H1 (cell line): ENCODE measurements around the gene PEAK1. TPM values are rescaled to one million over a fixed set of nuclear protein-coding genes. Genes with fewer than 3 reads are reported as not detected.

Experiments used
- CTCF ChIA-PET: fragments of 300-600 bp; sonication (Branson Sonifier 250); formaldehyde crosslinking; loops from one replicate; lab custom pipeline; 2021; ENCODE audit not compliant: partially characterized antibody; lab: Charles Lee
- POLR2A ChIA-PET: fragments of 300-600 bp; sonication (Branson Sonifier 250); formaldehyde crosslinking; loops from one replicate; lab custom pipeline; 2021; ENCODE audit warnings: inconsistent platforms; ENCODE audit not compliant: partially characterized antibody; lab: Charles Lee
- DNase-seq, 2 experiments: peaks; one replicate each; pipeline versions ENCODE4 v3.0.0 to v3.0.0-alpha.2; 2010 to 2022; ENCODE audit warnings: low spot score in 2 of 2, low read depth in 1 of 2, mixed read lengths in 1 of 2
- FAIRE-seq: peaks from 2 replicates; lab custom pipeline; 2011; peaks lifted over from hg19 to GRCh38; lab: Jason Lieb, UNC
- H2AFZ ChIP-seq: 2 replicates; pipeline ENCODE4 v1.8.1; 2012; ENCODE audit warnings: low read length, inconsistent platforms
- H2AK5ac ChIP-seq: 2 replicates; pipeline ENCODE4 v1.6.1; 2013; ENCODE audit warnings: low read depth, low read length
- H2BK120ac ChIP-seq: replicated peaks from 2 replicates; pipeline ENCODE3; 2013; ENCODE audit warnings: low read depth, low read length, inconsistent platforms
- H2BK12ac ChIP-seq: 2 replicates; pipeline ENCODE4 v1.6.1; 2013; ENCODE audit warnings: low read depth, low read length
- H2BK15ac ChIP-seq: 2 replicates; pipeline ENCODE4 v1.6.1; 2013; ENCODE audit warnings: low read length
- H2BK20ac ChIP-seq: 2 replicates; pipeline ENCODE4 v1.6.1; 2013; ENCODE audit warnings: low read length
- H2BK5ac ChIP-seq: 2 replicates; pipeline ENCODE4 v1.6.1; 2013; ENCODE audit warnings: low read depth, low read length
- H3K14ac ChIP-seq: 2 replicates; pipeline ENCODE4 v1.6.1; 2013; ENCODE audit warnings: inconsistent platforms; ENCODE audit not compliant: insufficient read length
- H3K18ac ChIP-seq: 2 replicates; pipeline ENCODE4 v1.6.1; 2013; ENCODE audit warnings: low read length; ENCODE audit errors: extremely low read depth
- H3K23ac ChIP-seq: 2 replicates; pipeline ENCODE4 v1.6.1; 2013; ENCODE audit warnings: inconsistent platforms; ENCODE audit not compliant: insufficient read length
- H3K23me2 ChIP-seq: 2 replicates; pipeline ENCODE4 v1.6.1; 2013; ENCODE audit warnings: low read depth, low read length
- H3K27ac ChIP-seq: 2 replicates; pipeline ENCODE4 v1.6.1; 2011; ENCODE audit warnings: low read depth, low read length, inconsistent platforms
- H3K27me3 ChIP-seq, 4 experiments: replicated peaks in 1 of 4; 1 replicate in 1 of 4; 2 replicates in 3 of 4; pipeline versions ENCODE4 v1.6.1 to v1.8.1; 2011 to 2013; ENCODE audit warnings: low read length in 3 of 4, mild to moderate bottlenecking in 3 of 4, inconsistent platforms in 2 of 4, mixed read lengths in 2 of 4, moderate library complexity in 1 of 4; ENCODE audit not compliant: control insufficient read depth in 3 of 4, insufficient read depth in 3 of 4; ENCODE audit errors: extremely low read depth in 1 of 4
- H3K36me3 ChIP-seq, 4 experiments: 2 replicates each; pipeline versions ENCODE4 v1.6.1 to v1.8.1; 2011 to 2013; ENCODE audit warnings: mild to moderate bottlenecking in 4 of 4, low read length in 3 of 4, moderate library complexity in 2 of 4, control low read depth in 1 of 4, inconsistent platforms in 1 of 4; ENCODE audit not compliant: insufficient read depth in 4 of 4, control insufficient read depth in 2 of 4
- H3K4ac ChIP-seq: replicated peaks from 2 replicates; pipeline ENCODE3; 2013; ENCODE audit warnings: low read length, low read depth, mixed read lengths, inconsistent platforms; ENCODE audit not compliant: insufficient read length
- H3K4me1 ChIP-seq, 4 experiments: replicated peaks in 1 of 4; 1 replicate in 1 of 4; 2 replicates in 3 of 4; pipeline versions ENCODE4 v1.6.1 to v1.8.1; 2011 to 2013; ENCODE audit warnings: low read length in 3 of 4, inconsistent platforms in 2 of 4, mixed read lengths in 1 of 4; ENCODE audit not compliant: insufficient read depth in 4 of 4, control insufficient read depth in 3 of 4
- H3K4me2 ChIP-seq, 2 experiments: 2 replicates each; pipeline versions ENCODE4 v1.6.1 to v1.8.1; 2011 to 2013; ENCODE audit warnings: low read depth in 2 of 2, low read length in 2 of 2, control low read depth in 1 of 2, inconsistent platforms in 1 of 2, mild to moderate bottlenecking in 1 of 2; ENCODE audit not compliant: insufficient read depth in 1 of 2
- H3K4me3 ChIP-seq, 4 experiments: fragments of 200-600, 300-600 bp in 1 of 4; sonication (generic), shearing (Covaris generic), sonication (Bioruptor Twin) in 1 of 4; 2 replicates each; pipeline versions ENCODE4 v1.5.1 to v1.8.1; 2011 to 2016; ENCODE audit warnings: low read length in 4 of 4, low read depth in 3 of 4, control low read depth in 2 of 4, inconsistent platforms in 2 of 4, mild to moderate bottlenecking in 2 of 4, mixed read lengths in 1 of 4, moderate library complexity in 1 of 4; ENCODE audit not compliant: insufficient read depth in 2 of 4; ENCODE audit errors: extremely low read depth in 1 of 4
- H3K56ac ChIP-seq: replicated peaks from 2 replicates; pipeline ENCODE3; 2013; ENCODE audit warnings: low read depth, mild to moderate bottlenecking, mixed read lengths, low read length, inconsistent platforms; ENCODE audit not compliant: insufficient read length
- H3K79me1 ChIP-seq: 2 replicates; pipeline ENCODE4 v1.6.1; 2013; ENCODE audit warnings: low read depth, low read length, control low read depth
- H3K79me2 ChIP-seq, 2 experiments: 2 replicates each; pipeline versions ENCODE4 v1.6.1 to v1.8.1; 2012 to 2013; ENCODE audit warnings: low read length in 2 of 2, mild to moderate bottlenecking in 2 of 2, inconsistent platforms in 1 of 2; ENCODE audit not compliant: insufficient read depth in 2 of 2, control insufficient read depth in 1 of 2
- H3K9ac ChIP-seq, 4 experiments: replicated peaks in 1 of 4; 1 replicate in 1 of 4; 2 replicates in 3 of 4; pipeline versions ENCODE4 v1.6.1 to v1.8.1; 2011 to 2013; ENCODE audit warnings: low read depth in 3 of 4, low read length in 3 of 4, control low read depth in 2 of 4, mild to moderate bottlenecking in 2 of 4, moderate library complexity in 2 of 4, inconsistent platforms in 1 of 4; ENCODE audit errors: extremely low read depth in 1 of 4
- H3K9me3 ChIP-seq, 2 experiments: 2 replicates each; pipeline versions ENCODE4 v1.6.1 to v1.8.1; 2012 to 2013; ENCODE audit warnings: mild to moderate bottlenecking in 2 of 2, moderate library complexity in 2 of 2, control low read depth in 1 of 2, inconsistent platforms in 1 of 2, low read depth in 1 of 2, low read length in 1 of 2, mixed read lengths in 1 of 2; ENCODE audit not compliant: insufficient read depth in 2 of 2
- H4K20me1 ChIP-seq, 2 experiments: replicated peaks in 1 of 2; 2 replicates each; pipeline versions ENCODE3 to v1.8.1; 2011 to 2013; ENCODE audit warnings: inconsistent platforms in 2 of 2, low read length in 2 of 2, mild to moderate bottlenecking in 1 of 2; ENCODE audit not compliant: insufficient read depth in 2 of 2, control insufficient read depth in 1 of 2
- H4K5ac ChIP-seq: 2 replicates; pipeline ENCODE4 v1.6.1; 2013; ENCODE audit warnings: low read length, low read depth, mixed read lengths, inconsistent platforms; ENCODE audit not compliant: insufficient read length
- H4K8ac ChIP-seq: 2 replicates; pipeline ENCODE4 v1.8.0; 2013; ENCODE audit warnings: mild to moderate bottlenecking, moderate library complexity, low read length, inconsistent platforms; ENCODE audit not compliant: insufficient read depth; ENCODE audit errors: extremely low read depth
- H4K91ac ChIP-seq: replicated peaks from 2 replicates; pipeline ENCODE3; 2013; ENCODE audit warnings: low read length, mixed read lengths, inconsistent platforms; ENCODE audit not compliant: insufficient read length
- BCL11A ChIP-seq, 2 experiments: IDR thresholded peaks; one replicate each; pipeline ENCODE4 v1.6.1; 2011; ENCODE audit warnings: low read depth in 2 of 2, low read length in 2 of 2, mild to moderate bottlenecking in 2 of 2
- CEBPB ChIP-seq: IDR thresholded peaks from 2 replicates; pipeline ENCODE4 v1.6.1; 2012; ENCODE audit warnings: low read depth, low read length
- CHD2 ChIP-seq: IDR thresholded peaks from 2 replicates; pipeline ENCODE4 v1.6.1; 2012; ENCODE audit warnings: low read length, improper control_type of control experiment
- EP300 ChIP-seq, 2 experiments: IDR thresholded peaks; 1 replicate in 1 of 2; 2 replicates in 1 of 2; pipeline ENCODE4 v1.6.1; 2011 to 2012; ENCODE audit warnings: low read depth in 2 of 2, low read length in 2 of 2, mild to moderate bottlenecking in 2 of 2, borderline replicate concordance in 1 of 2, inconsistent platforms in 1 of 2, moderate library complexity in 1 of 2
- MAFK ChIP-seq: IDR thresholded peaks from 2 replicates; pipeline ENCODE4 v1.6.1; 2012; ENCODE audit warnings: low read depth, mild to moderate bottlenecking, improper control_type of control experiment, low read length
- MAX ChIP-seq: IDR thresholded peaks from 2 replicates; pipeline ENCODE4 v1.6.1; 2012; ENCODE audit warnings: inconsistent platforms
- POLR2A ChIP-seq, 2 experiments: IDR thresholded peaks; 1 replicate in 1 of 2; 2 replicates in 1 of 2; pipeline ENCODE4 v1.6.1; 2011; ENCODE audit warnings: low read depth in 2 of 2, low read length in 2 of 2, mild to moderate bottlenecking in 2 of 2; ENCODE audit errors: control extremely low read depth in 1 of 2
- RFX5 ChIP-seq: IDR thresholded peaks from 2 replicates; pipeline ENCODE4 v1.6.1; 2011; ENCODE audit warnings: low read depth, low read length, improper control_type of control experiment, borderline replicate concordance
- RXRA ChIP-seq: IDR thresholded peaks from 2 replicates; pipeline ENCODE4 v1.6.1; 2011; ENCODE audit warnings: low read depth, mild to moderate bottlenecking, low read length, moderate library complexity; ENCODE audit not compliant: insufficient read depth
- SIRT6 ChIP-seq: IDR thresholded peaks from one replicate; pipeline ENCODE4 v1.7.1; 2012; ENCODE audit warnings: low read length, inconsistent platforms
- SIX5 ChIP-seq: IDR thresholded peaks from 2 replicates; pipeline ENCODE4 v1.6.1; 2011; ENCODE audit warnings: mild to moderate bottlenecking, low read depth, low read length
- SP2 ChIP-seq: IDR thresholded peaks from 2 replicates; pipeline ENCODE4 v1.6.1; 2012; ENCODE audit warnings: mild to moderate bottlenecking, low read length, inconsistent platforms
- SRF ChIP-seq: IDR thresholded peaks from 2 replicates; pipeline ENCODE4 v1.6.1; 2011; ENCODE audit warnings: mild to moderate bottlenecking, low read depth, low read length, moderate library complexity
- TCF12 ChIP-seq: IDR thresholded peaks from 2 replicates; pipeline ENCODE4 v1.6.1; 2011; ENCODE audit warnings: low read depth, mild to moderate bottlenecking, low read length
- TEAD4 ChIP-seq: IDR thresholded peaks from 2 replicates; pipeline ENCODE4 v1.6.1; 2012; ENCODE audit warnings: low read depth, low read length, inconsistent platforms, mixed read lengths
- ZNF274 ChIP-seq: IDR thresholded peaks from 2 replicates; pipeline ENCODE4 v1.7.0; 2012; ENCODE audit warnings: low read length, borderline replicate concordance; ENCODE audit errors: extremely low read depth
- WGBS, 2 experiments: shearing (Covaris generic) in 1 of 2; methylation state at CpG; one replicate each; pipeline versions ENCODE4 v1.1.6 to v1.1.7; 2013 to 2015; ENCODE audit warnings: low lambda C conversion rate in 2 of 2, mixed read lengths in 2 of 2, inconsistent platforms in 1 of 2, low coverage in 1 of 2, missing lambda C conversion rate in 1 of 2; ENCODE audit not compliant: insufficient replicate concordance in 2 of 2, insufficient coverage in 1 of 2, insufficient read length in 1 of 2; ENCODE audit errors: extremely low coverage in 1 of 2, missing lambda C conversion rate in 1 of 2; 5-methylcytosine and 5-hydroxymethylcytosine counted together
- polyA plus RNA-seq, 7 experiments: library from polyadenylated mRNA; depleted of rRNA in 3 of 7; stranded (reverse) in 5 of 7; unstranded in 2 of 7; fragments of >200 nt in 5 of 7; fragments of 200-250 nt in 2 of 7; gene quantifications; 1 replicate in 5 of 7; 2 replicates in 1 of 7; 4 replicates in 1 of 7; pipeline versions ENCODE4 v1.2.1 to v1.2.3, GENCODE V29; 2011 to 2013; ENCODE audit warnings: missing spikeins in 2 of 7, mixed read lengths in 2 of 7
- total RNA-seq: library from RNA; stranded (reverse); fragmentation: NEBNext Ultra II Directional; extraction: Animal tissue kit (Norgen Biotek cat#: 25700); gene quantifications from 2 replicates; pipeline ENCODE4 v1.2.1, GENCODE V29; 2021

Gene PEAK1
- total and polyA plus RNA-seq, 2 of the 8 experiments (the other 6 are each of a cell fraction or from before 2014, with no cell fraction given): 8.8 to 44.8 TPM

GRCh38 chr15:77295446-77295845 is 124.5 kb downstream of the PEAK1 start:
- no peak overlapping the region for H3K18ac ChIP-seq
- no peak overlapping the region for H4K8ac ChIP-seq
- no peak overlapping the region for H4K5ac ChIP-seq
- H3K4me1 ChIP-seq: no peaks in the 10 kb centered on the region
- H3K56ac ChIP-seq: no peak overlapping the region
- H3K79me1 ChIP-seq: no peaks in the 10 kb centered on the region
- TF ChIP-seq RFX5 (no peak), SIX5 (no peak), POLR2A (IDR thresholded peaks at IDR 0.05; ENCODE audit: control extremely low read depth in 1 of 2, low read depth in 2 of 2, low read length in 2 of 2) (no peak), EP300 (IDR thresholded peaks at IDR 0.05; ENCODE audit: borderline replicate concordance in 1 of 2, low read depth in 2 of 2, low read length in 2 of 2) (no peak), SP2 (no peak), MAFK (no peak), SRF (no peak), CEBPB (no peak), SIRT6 (no peak), BCL11A (IDR thresholded peaks at IDR 0.05; ENCODE audit: low read depth in 2 of 2, low read length in 2 of 2) (no peak), RXRA (no peak), MAX (no peak), TCF12 (no peak), ZNF274 (no peak), CHD2 (no peak), TEAD4 (no peak)
- H3K9ac ChIP-seq: no peak overlapping the region
- H3K27ac ChIP-seq: no peak overlapping the region
- H3K23me2 ChIP-seq: no peaks in the 10 kb centered on the region
- no peak overlapping the region for H2BK5ac ChIP-seq
- no peak overlapping the region for H2AFZ ChIP-seq
- H3K27me3 ChIP-seq: no peaks in the 10 kb centered on the region
- H2BK15ac ChIP-seq: no peak overlapping the region
- DNase-seq: no peak
- no peak overlapping the region for H3K4me3 ChIP-seq
- H2BK120ac ChIP-seq: no peak overlapping the region
- no peak overlapping the region for H3K23ac ChIP-seq
- no peaks in the 10 kb centered on the region for H3K9me3 ChIP-seq
- no peaks in the 10 kb centered on the region for H3K36me3 ChIP-seq
- H3K4ac ChIP-seq: no peak overlapping the region
- no peak for FAIRE-seq
- H2BK12ac ChIP-seq: no peak overlapping the region
- H4K91ac ChIP-seq: no peak overlapping the region
- H2BK20ac ChIP-seq: no peak overlapping the region
- no peak overlapping the region for H3K14ac ChIP-seq
- ChIA-PET POLR2A (no interaction called here), CTCF (interaction anchor here (0.6 kb wide), 1 partner anchor 248 kb away, joined by 3 read pairs; no protein-coding TSS in a partner anchor)
- no peaks in the 10 kb centered on the region for H4K20me1 ChIP-seq
- no peak overlapping the region for H3K4me2 ChIP-seq
- 0 out of 4 replicates have a peak, but pooled peaks cover 0 to 4% of the 10 kb centered on the region in 2 experiments for H3K79me2 ChIP-seq
- H2AK5ac ChIP-seq: no peak overlapping the region
- 85% methylated on average over 2 of the region's 2 CpGs; no CpG with 5 or more reads in 1 of the 2 experiments for WGBS, 2 experiments
